Panc1 (cell line): ENCODE data around the gene PKD1. TPM values are rescaled to one million over a fixed set of nuclear protein-coding genes. Genes with fewer than 3 reads are reported as not detected.

Source experiments
- ATAC-seq: fragments of 200-7000 bp; cut with Tn5 transposase; 2 replicates; pipeline ENCODE4 v1.9.1; 2020; ENCODE audit warnings: mild to moderate bottlenecking, moderate library complexity
- BruUV-seq: library from RNA; stranded (reverse); fragments of 400-500 nt; replicated peaks from 2 replicates; lab custom pipeline; 2021; lab: Mats Ljungman, UMichigan
- CTCF ChIA-PET: fragments of 300-600 bp; sonication (Branson Sonifier 250); formaldehyde crosslinking; loops from one replicate; lab custom pipeline; 2022; ENCODE audit warnings: antibody characterized with exemption; lab: Charles Lee
- POLR2A ChIA-PET: fragments of 300-600 bp; sonication (Branson Sonifier 250); formaldehyde crosslinking; loops from one replicate; lab custom pipeline; 2022; ENCODE audit warnings: antibody characterized with exemption; lab: Charles Lee
- DNase-seq: peaks from one replicate; pipeline ENCODE4 v3.0.0-alpha.2; 2010; ENCODE audit warnings: low read depth, low spot score
- H3K27ac ChIP-seq: 2 replicates; pipeline ENCODE4 v1.5.1; 2011; ENCODE audit warnings: mild to moderate bottlenecking, low read length, inconsistent platforms
- H3K27me3 ChIP-seq: fragments of 200-500 bp; sonication (Bioruptor generic); 2 replicates; pipeline ENCODE4 v1.6.0; 2014; ENCODE audit warnings: low read length, inconsistent platforms; ENCODE audit not compliant: control insufficient read depth, insufficient read depth
- H3K36me3 ChIP-seq: fragments of 200-500 bp; sonication (Bioruptor generic); 2 replicates; pipeline ENCODE4 v1.5.1; 2014; ENCODE audit warnings: inconsistent platforms, mild to moderate bottlenecking, low read length, moderate library complexity; ENCODE audit not compliant: control insufficient read depth, insufficient read depth
- H3K4me1 ChIP-seq: 2 replicates; pipeline ENCODE4 v1.5.1; 2011; ENCODE audit warnings: inconsistent platforms, mild to moderate bottlenecking, low read length, moderate library complexity; ENCODE audit not compliant: control insufficient read depth, insufficient read depth
- H3K4me3 ChIP-seq, 2 experiments: 2 replicates each; pipeline ENCODE4 v1.5.1; 2011 to 2012; ENCODE audit warnings: low read depth in 2 of 2, low read length in 2 of 2, mild to moderate bottlenecking in 2 of 2, inconsistent platforms in 1 of 2, moderate library complexity in 1 of 2
- H3K9me3 ChIP-seq: fragments of 200-500 bp; sonication (Bioruptor generic); 2 replicates; pipeline ENCODE4 v1.5.1; 2014; ENCODE audit warnings: low read depth, mild to moderate bottlenecking, inconsistent platforms, low read length, moderate library complexity; ENCODE audit not compliant: control insufficient read depth, insufficient read depth
- POLR2AphosphoS5 ChIP-seq: IDR thresholded peaks from 2 replicates; pipeline ENCODE4 v1.6.1; 2012; ENCODE audit warnings: mild to moderate bottlenecking, low read depth, low read length, moderate library complexity
- SIN3A ChIP-seq: IDR thresholded peaks from 2 replicates; pipeline ENCODE4 v1.6.1; 2012; ENCODE audit warnings: low read depth, mild to moderate bottlenecking, low read length, moderate library complexity, borderline replicate concordance; ENCODE audit not compliant: insufficient read depth
- TCF7L2 ChIP-seq: IDR thresholded peaks from 2 replicates; pipeline ENCODE4 v1.6.1; 2011; ENCODE audit warnings: mild to moderate bottlenecking, low read depth, low read length, inconsistent platforms
- in situ Hi-C: cut with HindIII; loops from 2 replicates; pipeline ENCODE4 v1.10.0; 2016; ENCODE audit warnings: low sequenced_read_pairs, low pct_unique_long_range_greater_than_20kb
- intact Hi-C: fragments of 100-400 bp; cut with micrococcal nuclease; formaldehyde crosslinking; loops from one replicate; pipeline ENCODE4 v1.10.0; 2022; ENCODE audit not compliant: unreplicated experiment
- total RNA-seq: library from RNA; stranded (reverse); gene quantifications from one replicate; pipeline ENCODE4 v1.2.1, GENCODE V29; 2021; ENCODE audit not compliant: unreplicated experiment
- TF ChIP-seq, protein P1 (sequence below), 2 experiments: IDR thresholded peaks; 2 replicates each; pipeline ENCODE4 v1.6.1; 2011 to 2012; ENCODE audit warnings: low read depth in 2 of 2, control low read depth in 1 of 2, low read length in 1 of 2, mild to moderate bottlenecking in 1 of 2, moderate library complexity in 1 of 2; ENCODE audit not compliant: insufficient read depth in 1 of 2
- TF ChIP-seq, protein P2 (sequence below): fragments of 450-650 bp; IDR thresholded peaks from 2 replicates; pipeline ENCODE4 v1.5.1; 2017; ENCODE audit warnings: mild to moderate bottlenecking

The PKD1 gene
- total RNA-seq, 1 experiment from 2014 or later, result 279 TPM

- Histone ChIP-seq H3K4me1 (peaks cover 50% of the 10 kb centered on the region), H3K27ac (peak within 1 kb of the TSS; percentile 100), H3K27me3 (no peaks in the 10 kb centered on the region), H3K9me3 (no peaks in the 10 kb centered on the region), H3K36me3 (no peaks in the 10 kb centered on the region; the same call in 1 of the 2 replicates), H3K4me3 (peak within 1 kb of the TSS; percentile 59 to 67)
- DNase-seq, result no peak
- BruUV-seq, result no TSS peak
- intact Hi-C loops, result loop anchor here (10.0 kb wide), 1 partner anchor 123 kb away; the partner anchor contains the start of gene NHERF2
- ChIA-PET POLR2A (no interaction called here), CTCF (interaction anchor here (0.6 kb wide), 1 partner anchor 165 kb away, joined by 3 read pairs; no protein-coding TSS in a partner anchor)
- TF ChIP-seq POLR2AphosphoS5 (peak; percentile 41; the same call in 1 of the 2 replicates), SIN3A (peak; percentile 27; the same call in 1 of the 2 replicates), TCF7L2 (no peak)
- TF ChIP-seq, protein P1, sequence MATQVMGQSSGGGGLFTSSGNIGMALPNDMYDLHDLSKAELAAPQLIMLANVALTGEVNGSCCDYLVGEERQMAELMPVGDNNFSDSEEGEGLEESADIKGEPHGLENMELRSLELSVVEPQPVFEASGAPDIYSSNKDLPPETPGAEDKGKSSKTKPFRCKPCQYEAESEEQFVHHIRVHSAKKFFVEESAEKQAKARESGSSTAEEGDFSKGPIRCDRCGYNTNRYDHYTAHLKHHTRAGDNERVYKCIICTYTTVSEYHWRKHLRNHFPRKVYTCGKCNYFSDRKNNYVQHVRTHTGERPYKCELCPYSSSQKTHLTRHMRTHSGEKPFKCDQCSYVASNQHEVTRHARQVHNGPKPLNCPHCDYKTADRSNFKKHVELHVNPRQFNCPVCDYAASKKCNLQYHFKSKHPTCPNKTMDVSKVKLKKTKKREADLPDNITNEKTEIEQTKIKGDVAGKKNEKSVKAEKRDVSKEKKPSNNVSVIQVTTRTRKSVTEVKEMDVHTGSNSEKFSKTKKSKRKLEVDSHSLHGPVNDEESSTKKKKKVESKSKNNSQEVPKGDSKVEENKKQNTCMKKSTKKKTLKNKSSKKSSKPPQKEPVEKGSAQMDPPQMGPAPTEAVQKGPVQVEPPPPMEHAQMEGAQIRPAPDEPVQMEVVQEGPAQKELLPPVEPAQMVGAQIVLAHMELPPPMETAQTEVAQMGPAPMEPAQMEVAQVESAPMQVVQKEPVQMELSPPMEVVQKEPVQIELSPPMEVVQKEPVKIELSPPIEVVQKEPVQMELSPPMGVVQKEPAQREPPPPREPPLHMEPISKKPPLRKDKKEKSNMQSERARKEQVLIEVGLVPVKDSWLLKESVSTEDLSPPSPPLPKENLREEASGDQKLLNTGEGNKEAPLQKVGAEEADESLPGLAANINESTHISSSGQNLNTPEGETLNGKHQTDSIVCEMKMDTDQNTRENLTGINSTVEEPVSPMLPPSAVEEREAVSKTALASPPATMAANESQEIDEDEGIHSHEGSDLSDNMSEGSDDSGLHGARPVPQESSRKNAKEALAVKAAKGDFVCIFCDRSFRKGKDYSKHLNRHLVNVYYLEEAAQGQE (IDR thresholded peaks at IDR 0.05; ENCODE audit: insufficient read depth in 1 of 2, low read depth in 2 of 2, low read length in 1 of 2), result no peak
- TF ChIP-seq, protein P2, sequence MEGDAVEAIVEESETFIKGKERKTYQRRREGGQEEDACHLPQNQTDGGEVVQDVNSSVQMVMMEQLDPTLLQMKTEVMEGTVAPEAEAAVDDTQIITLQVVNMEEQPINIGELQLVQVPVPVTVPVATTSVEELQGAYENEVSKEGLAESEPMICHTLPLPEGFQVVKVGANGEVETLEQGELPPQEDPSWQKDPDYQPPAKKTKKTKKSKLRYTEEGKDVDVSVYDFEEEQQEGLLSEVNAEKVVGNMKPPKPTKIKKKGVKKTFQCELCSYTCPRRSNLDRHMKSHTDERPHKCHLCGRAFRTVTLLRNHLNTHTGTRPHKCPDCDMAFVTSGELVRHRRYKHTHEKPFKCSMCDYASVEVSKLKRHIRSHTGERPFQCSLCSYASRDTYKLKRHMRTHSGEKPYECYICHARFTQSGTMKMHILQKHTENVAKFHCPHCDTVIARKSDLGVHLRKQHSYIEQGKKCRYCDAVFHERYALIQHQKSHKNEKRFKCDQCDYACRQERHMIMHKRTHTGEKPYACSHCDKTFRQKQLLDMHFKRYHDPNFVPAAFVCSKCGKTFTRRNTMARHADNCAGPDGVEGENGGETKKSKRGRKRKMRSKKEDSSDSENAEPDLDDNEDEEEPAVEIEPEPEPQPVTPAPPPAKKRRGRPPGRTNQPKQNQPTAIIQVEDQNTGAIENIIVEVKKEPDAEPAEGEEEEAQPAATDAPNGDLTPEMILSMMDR, result no peak
- peak; percentile 59 for ATAC-seq
- in situ Hi-C loops, result no loop called here
These were observed 12.4 kb upstream of the PKD1 start, which contains the start of gene RAB26 for GRCh38 chr16:2147981-2148671. Gene RAB26 (plus strand): TSS chr16:2148625. CDS start chr16:2148784, 159 bp downstream.

DNA sequence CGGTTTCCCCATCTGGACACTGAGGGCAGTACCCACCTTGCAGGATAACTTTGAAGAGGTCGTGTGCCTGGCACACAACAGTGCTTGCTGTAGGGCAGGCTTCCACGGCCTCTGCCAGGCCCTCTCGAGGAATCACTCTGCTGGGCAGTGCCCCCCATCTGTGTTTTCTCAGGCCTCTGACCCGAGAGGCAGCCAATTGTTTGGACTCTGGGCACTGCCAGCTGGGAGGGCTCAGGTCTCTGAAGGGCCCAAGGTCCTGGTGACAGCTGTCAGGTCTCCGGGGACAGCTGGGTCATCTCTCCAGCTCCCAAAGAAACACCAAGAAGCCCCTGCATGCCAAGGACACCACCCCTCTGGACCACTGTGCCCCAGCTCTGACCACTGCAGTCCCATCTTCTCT is 11.7 kb upstream of the PKD1 start:
- ChIA-PET POLR2A (no interaction called here), CTCF (no interaction called here)
- intact Hi-C loops, result loop anchor here (10.0 kb wide), 1 partner anchor 123 kb away; the partner anchor contains the start of gene NHERF2
- H3K27ac ChIP-seq, result peak overlapping the region; percentile 85
- in situ Hi-C loops, result no loop called here
- no peaks in the 10 kb centered on the region for H3K27me3 ChIP-seq
- peaks cover 45% of the 10 kb centered on the region for H3K4me1 ChIP-seq
- no peak for TF ChIP-seq POLR2AphosphoS5
- ATAC-seq, result no peak
- no TSS peak for BruUV-seq
- no peaks in the 10 kb centered on the region for H3K9me3 ChIP-seq
- no peak for DNase-seq
- no peak overlapping the region for H3K4me3 ChIP-seq
- no peaks in the 10 kb centered on the region for H3K36me3 ChIP-seq

DNA sequence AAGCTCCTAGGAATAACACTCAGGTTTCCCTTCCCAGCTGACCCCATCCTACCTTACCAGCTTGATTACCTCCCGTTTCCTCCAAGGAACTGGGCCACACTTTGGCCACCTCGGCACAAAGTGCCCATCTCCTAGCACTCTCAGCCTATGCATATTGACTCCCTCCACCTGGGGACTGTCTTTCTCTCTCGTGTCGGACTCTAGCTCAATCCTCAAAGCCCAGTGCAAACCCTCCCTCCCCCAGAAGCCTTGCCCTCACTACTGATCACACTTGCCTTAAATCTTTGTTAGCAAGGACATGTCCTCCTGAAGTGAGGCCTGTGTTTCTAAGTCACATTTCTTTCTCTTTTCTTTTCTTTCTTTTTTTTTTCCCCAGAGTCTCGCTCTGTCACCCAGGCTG is 10.1 kb upstream of the PKD1 start:
- H3K4me3 ChIP-seq, result no peak overlapping the region
- intact Hi-C loops, result loop anchor here (10.0 kb wide), 1 partner anchor 121 kb away; the partner anchor contains the start of gene NHERF2
- peaks cover 32% of the 10 kb centered on the region for H3K4me1 ChIP-seq
- BruUV-seq, result no TSS peak
- POLR2A ChIA-PET, result interaction anchor here (0.7 kb wide), 1 partner anchor 57 kb away, joined by 3 read pairs; no protein-coding TSS in a partner anchor
- in situ Hi-C loops, result no loop called here
- no peaks in the 10 kb centered on the region for H3K27me3 ChIP-seq
- no peak overlapping the region for H3K27ac ChIP-seq
- no peak for DNase-seq
- CTCF ChIA-PET, result no interaction called here
- H3K9me3 ChIP-seq, result no peaks in the 10 kb centered on the region
- no peak for ATAC-seq
- TF ChIP-seq, protein P1 (IDR thresholded peaks at IDR 0.05; ENCODE audit: insufficient read depth in 1 of 2, low read depth in 2 of 2, low read length in 1 of 2), result no peak
- TF ChIP-seq TCF7L2 (no peak), POLR2AphosphoS5 (no peak), SIN3A (no peak)
- TF ChIP-seq, protein P2, result no peak
- no peaks in the 10 kb centered on the region for H3K36me3 ChIP-seq
